ENCODE results near the gene ZNF140. TPM values are rescaled to one million over a fixed set of nuclear protein-coding genes. Genes with fewer than 3 reads are reported as not detected.

The ZNF140 gene
- total RNA-seq: 21.4 TPM

- peak within 1 kb of the TSS; percentile 85 to 96 (median 94) for H3K4me3 ChIP-seq (ENCODE audit: low read length in 3 of 3)
- H3K9me3 ChIP-seq (ENCODE audit: control insufficient read depth in 3 of 3, low read length in 3 of 3): peaks cover 21 to 45% (median 32%) of the 10 kb centered on the region in 3 donors
- peak within 1 kb of the TSS; percentile 93 to 96 (median 95) for H3K9ac ChIP-seq (ENCODE audit: low read depth in 1 of 3, low read length in 3 of 3)
Measured at GRCh38 chr12:133080368-133081158, at the start of gene ZNF140. ZNF140 (plus strand) TSS chr12:133080923; CDS start chr12:133081321, 398 bp downstream.

GRCh38 chr12:133037207-133038005 is 43.3 kb upstream of the ZNF140 start, which contains the start of gene ZNF84:
ZNF84 (plus strand) TSS chr12:133037509; CDS start chr12:133041468, 3,959 bp downstream.
- Histone ChIP-seq H3K27me3 (ENCODE audit: control insufficient read depth in 3 of 3, insufficient read depth in 3 of 3, low read length in 3 of 3) (no peaks in the 10 kb centered on the region), H3K4me1 (ENCODE audit: control insufficient read depth in 3 of 3, insufficient read depth in 3 of 3, low read length in 3 of 3) (peaks cover 0 to 5% (median 5%) of the 10 kb centered on the region in 3 donors), H3K36me3 (ENCODE audit: control insufficient read depth in 3 of 3, insufficient read depth in 3 of 3, low read length in 3 of 3) (peaks cover 15 to 22% (median 15%) of the 10 kb centered on the region in 3 donors), H3K9me3 (ENCODE audit: control insufficient read depth in 3 of 3, low read length in 3 of 3) (peaks cover 28 to 40% (median 38%) of the 10 kb centered on the region in 3 donors), H3K4me3 (ENCODE audit: low read length in 3 of 3) (peak within 1 kb of the TSS; percentile 78 to 89 (median 81)), H3K9ac (ENCODE audit: low read depth in 1 of 3, low read length in 3 of 3) (peak within 1 kb of the TSS; percentile 84 to 88 (median 86)), H3K27ac (ENCODE audit: low read depth, low read length) (peak within 1 kb of the TSS; percentile 90)

More at GRCh38 chr12:133080368-133081158, at the start of gene ZNF140:
- peak within 1 kb of the TSS; percentile 99 for H3K27ac ChIP-seq (ENCODE audit: low read depth, low read length)
- H3K36me3 ChIP-seq (ENCODE audit: control insufficient read depth in 3 of 3, insufficient read depth in 3 of 3, low read length in 3 of 3): peaks cover 33 to 40% (median 36%) of the 10 kb centered on the region in 3 donors
- peaks cover 8 to 14% (median 10%) of the 10 kb centered on the region in 3 donors for H3K4me1 ChIP-seq (ENCODE audit: control insufficient read depth in 3 of 3, insufficient read depth in 3 of 3, low read length in 3 of 3)
- no peaks in the 10 kb centered on the region for H3K27me3 ChIP-seq (ENCODE audit: control insufficient read depth in 3 of 3, insufficient read depth in 3 of 3, low read length in 3 of 3)

- Histone ChIP-seq H3K27me3 (ENCODE audit: control insufficient read depth in 3 of 3, insufficient read depth in 3 of 3, low read length in 3 of 3) (no peaks in the 10 kb centered on the region), H3K9ac (ENCODE audit: low read depth in 1 of 3, low read length in 3 of 3) (peak overlapping the region; percentile 84 to 88 (median 86)), H3K4me3 (ENCODE audit: low read length in 3 of 3) (peak overlapping the region; percentile 78 to 89 (median 81)), H3K27ac (ENCODE audit: low read depth, low read length) (peak overlapping the region; percentile 90), H3K9me3 (ENCODE audit: control insufficient read depth in 3 of 3, low read length in 3 of 3) (peaks cover 33 to 43% (median 39%) of the 10 kb centered on the region in 3 donors), H3K36me3 (ENCODE audit: control insufficient read depth in 3 of 3, insufficient read depth in 3 of 3, low read length in 3 of 3) (peaks cover 20 to 30% (median 23%) of the 10 kb centered on the region in 3 donors), H3K4me1 (ENCODE audit: control insufficient read depth in 3 of 3, insufficient read depth in 3 of 3, low read length in 3 of 3) (peaks cover 0 to 5% (median 5%) of the 10 kb centered on the region in 3 donors)
Measured at GRCh38 chr12:133038118-133038709, 42.5 kb upstream of the ZNF140 start.

GRCh38 chr12:133046698-133047097 is 34.0 kb upstream of the ZNF140 start:
- H3K4me3 ChIP-seq (ENCODE audit: low read length in 3 of 3): peak overlapping the region in 1 of 3 donors; percentile 48
- H3K9me3 ChIP-seq (ENCODE audit: control insufficient read depth in 3 of 3, low read length in 3 of 3): peaks cover 46 to 83% (median 49%) of the 10 kb centered on the region in 3 donors
- H3K36me3 ChIP-seq (ENCODE audit: control insufficient read depth in 3 of 3, insufficient read depth in 3 of 3, low read length in 3 of 3): peaks cover 67 to 87% (median 84%) of the 10 kb centered on the region in 3 donors
- no peaks in the 10 kb centered on the region for H3K4me1 ChIP-seq (ENCODE audit: control insufficient read depth in 3 of 3, insufficient read depth in 3 of 3, low read length in 3 of 3)
- no peaks in the 10 kb centered on the region for H3K27me3 ChIP-seq (ENCODE audit: control insufficient read depth in 3 of 3, insufficient read depth in 3 of 3, low read length in 3 of 3)
- H3K27ac ChIP-seq (ENCODE audit: low read depth, low read length): no peak overlapping the region
- no peak overlapping the region for H3K9ac ChIP-seq (ENCODE audit: low read depth in 1 of 3, low read length in 3 of 3)

GRCh38 chr12:133057446-133057845 is 23.3 kb upstream of the ZNF140 start:
- H3K9me3 ChIP-seq (ENCODE audit: control insufficient read depth in 3 of 3, low read length in 3 of 3): peaks cover 60 to 73% (median 71%) of the 10 kb centered on the region in 3 donors
- H3K27me3 ChIP-seq (ENCODE audit: control insufficient read depth in 3 of 3, insufficient read depth in 3 of 3, low read length in 3 of 3): no peaks in the 10 kb centered on the region
- no peak overlapping the region for H3K9ac ChIP-seq (ENCODE audit: low read depth in 1 of 3, low read length in 3 of 3)
- H3K4me1 ChIP-seq (ENCODE audit: control insufficient read depth in 3 of 3, insufficient read depth in 3 of 3, low read length in 3 of 3): no peaks in the 10 kb centered on the region
- H3K4me3 ChIP-seq (ENCODE audit: low read length in 3 of 3): peak overlapping the region in 1 of 3 donors; percentile 3
- H3K36me3 ChIP-seq (ENCODE audit: control insufficient read depth in 3 of 3, insufficient read depth in 3 of 3, low read length in 3 of 3): peaks cover 40 to 46% (median 41%) of the 10 kb centered on the region in 3 donors
- no peak overlapping the region for H3K27ac ChIP-seq (ENCODE audit: low read depth, low read length)

GRCh38 chr12:133058203-133059113 is 22.3 kb upstream of the ZNF140 start:
- peak overlapping the region in 2 of 3 donors; percentile 8 to 46 for H3K4me3 ChIP-seq (ENCODE audit: low read length in 3 of 3)
- H3K4me1 ChIP-seq (ENCODE audit: control insufficient read depth in 3 of 3, insufficient read depth in 3 of 3, low read length in 3 of 3): no peaks in the 10 kb centered on the region
- no peak overlapping the region for H3K27ac ChIP-seq (ENCODE audit: low read depth, low read length)
- peaks cover 34 to 46% (median 38%) of the 10 kb centered on the region in 3 donors for H3K36me3 ChIP-seq (ENCODE audit: control insufficient read depth in 3 of 3, insufficient read depth in 3 of 3, low read length in 3 of 3)
- H3K9ac ChIP-seq (ENCODE audit: low read depth in 1 of 3, low read length in 3 of 3): no peak overlapping the region
- no peaks in the 10 kb centered on the region for H3K27me3 ChIP-seq (ENCODE audit: control insufficient read depth in 3 of 3, insufficient read depth in 3 of 3, low read length in 3 of 3)
- peaks cover 62 to 78% (median 70%) of the 10 kb centered on the region in 3 donors for H3K9me3 ChIP-seq (ENCODE audit: control insufficient read depth in 3 of 3, low read length in 3 of 3)

- Histone ChIP-seq H3K27ac (ENCODE audit: low read depth, low read length) (no peak overlapping the region), H3K4me1 (ENCODE audit: control insufficient read depth in 3 of 3, insufficient read depth in 3 of 3, low read length in 3 of 3) (no peaks in the 10 kb centered on the region), H3K4me3 (ENCODE audit: low read length in 3 of 3) (no peak overlapping the region), H3K9me3 (ENCODE audit: control insufficient read depth in 3 of 3, low read length in 3 of 3) (peaks cover 80 to 87% (median 81%) of the 10 kb centered on the region in 3 donors), H3K9ac (ENCODE audit: low read depth in 1 of 3, low read length in 3 of 3) (no peak overlapping the region), H3K27me3 (ENCODE audit: control insufficient read depth in 3 of 3, insufficient read depth in 3 of 3, low read length in 3 of 3) (no peaks in the 10 kb centered on the region), H3K36me3 (ENCODE audit: control insufficient read depth in 3 of 3, insufficient read depth in 3 of 3, low read length in 3 of 3) (peaks cover 17 to 36% (median 31%) of the 10 kb centered on the region in 3 donors)
Measured at GRCh38 chr12:133061954-133062353, 18.8 kb upstream of the ZNF140 start.

GRCh38 chr12:133063556-133063955 is 17.2 kb upstream of the ZNF140 start:
- Histone ChIP-seq H3K4me1 (ENCODE audit: control insufficient read depth in 3 of 3, insufficient read depth in 3 of 3, low read length in 3 of 3) (no peaks in the 10 kb centered on the region), H3K27ac (ENCODE audit: low read depth, low read length) (no peak overlapping the region), H3K4me3 (ENCODE audit: low read length in 3 of 3) (peak overlapping the region in 2 of 3 donors; percentile 15 to 52), H3K27me3 (ENCODE audit: control insufficient read depth in 3 of 3, insufficient read depth in 3 of 3, low read length in 3 of 3) (no peaks in the 10 kb centered on the region), H3K9ac (ENCODE audit: low read depth in 1 of 3, low read length in 3 of 3) (no peak overlapping the region), H3K36me3 (ENCODE audit: control insufficient read depth in 3 of 3, insufficient read depth in 3 of 3, low read length in 3 of 3) (peaks cover 7 to 22% (median 18%) of the 10 kb centered on the region in 3 donors), H3K9me3 (ENCODE audit: control insufficient read depth in 3 of 3, low read length in 3 of 3) (peaks cover 75 to 82% (median 78%) of the 10 kb centered on the region in 3 donors)
